GM21723 (cell line): ENCODE results near the gene SLC35E3.
"Not testable (repeated sequence)": the region's sequence is repeated elsewhere in the genome, so short reads cannot be mapped to it uniquely, and the experiment has no call there.

Source experiments
- ATAC-seq: cut with Tn5 transposase; IDR thresholded peaks from one replicate; pipeline ENCODE4 v1.9.1; 2021; ENCODE audit warnings: mild to moderate bottlenecking, moderate library complexity; ENCODE audit not compliant: unreplicated experiment

SLC35E3 gene

DNA sequence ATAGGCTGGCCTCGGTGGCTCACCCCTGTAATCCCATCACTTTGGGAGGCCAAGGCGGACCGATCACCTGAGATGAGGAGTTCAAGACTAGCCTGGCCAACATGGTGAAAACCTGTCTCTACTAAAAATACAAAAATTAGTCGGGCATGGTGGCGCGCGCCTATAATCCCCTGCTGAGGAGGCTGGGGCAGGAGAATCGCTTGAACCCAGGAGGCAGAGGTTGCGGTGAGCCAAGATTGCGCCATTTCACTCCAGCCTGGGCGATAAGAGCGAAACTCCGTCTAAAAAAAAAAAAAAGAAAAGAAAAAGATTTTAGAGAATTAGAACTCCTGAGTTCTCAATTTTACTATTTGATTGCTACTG, 64.0 kb downstream of the SLC35E3 start:
- not testable (repeated sequence) for ATAC-seq

DNA sequence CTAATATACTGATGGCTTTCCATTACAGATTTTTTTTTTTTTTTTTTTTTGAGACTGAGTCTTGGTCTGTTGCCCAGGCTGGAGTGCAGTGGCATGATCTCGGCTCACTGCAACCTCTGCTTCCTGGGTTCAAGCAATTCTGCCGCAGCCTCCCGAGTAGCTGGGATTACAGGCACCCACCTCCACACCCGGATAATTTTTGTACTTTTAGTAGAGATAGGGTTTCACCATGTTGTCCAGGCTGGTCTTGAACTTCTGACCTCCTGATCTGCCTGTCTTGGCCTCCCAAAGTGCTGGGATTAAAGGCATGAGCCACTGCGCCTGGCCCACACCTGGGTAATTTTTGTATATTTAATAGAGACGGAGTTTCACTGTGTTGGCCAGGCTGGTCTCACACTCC, 65.6 kb downstream of the SLC35E3 start:
- ATAC-seq, result not testable (repeated sequence)

GRCh38 chr12:68812553-68813241, 66.7 kb downstream of the SLC35E3 start:
- no peak for ATAC-seq

DNA sequence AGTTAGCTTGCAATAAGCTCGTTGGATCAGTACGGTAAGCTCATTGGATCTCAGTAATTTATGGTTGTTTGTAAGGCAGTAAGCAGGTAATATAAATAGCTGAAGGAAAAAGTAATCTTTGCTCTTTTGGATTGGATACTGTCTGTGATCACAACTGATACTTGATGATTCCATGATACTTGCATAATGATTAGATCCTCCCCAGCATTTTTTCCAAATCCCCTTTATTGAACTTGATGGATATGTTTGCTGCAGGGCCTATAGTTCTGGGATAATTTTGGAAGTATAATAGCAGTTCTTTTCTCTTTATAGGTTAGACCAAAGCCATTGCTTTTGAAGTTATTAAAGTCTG, 67.2 kb downstream of the SLC35E3 start:
- no peak for ATAC-seq

DNA sequence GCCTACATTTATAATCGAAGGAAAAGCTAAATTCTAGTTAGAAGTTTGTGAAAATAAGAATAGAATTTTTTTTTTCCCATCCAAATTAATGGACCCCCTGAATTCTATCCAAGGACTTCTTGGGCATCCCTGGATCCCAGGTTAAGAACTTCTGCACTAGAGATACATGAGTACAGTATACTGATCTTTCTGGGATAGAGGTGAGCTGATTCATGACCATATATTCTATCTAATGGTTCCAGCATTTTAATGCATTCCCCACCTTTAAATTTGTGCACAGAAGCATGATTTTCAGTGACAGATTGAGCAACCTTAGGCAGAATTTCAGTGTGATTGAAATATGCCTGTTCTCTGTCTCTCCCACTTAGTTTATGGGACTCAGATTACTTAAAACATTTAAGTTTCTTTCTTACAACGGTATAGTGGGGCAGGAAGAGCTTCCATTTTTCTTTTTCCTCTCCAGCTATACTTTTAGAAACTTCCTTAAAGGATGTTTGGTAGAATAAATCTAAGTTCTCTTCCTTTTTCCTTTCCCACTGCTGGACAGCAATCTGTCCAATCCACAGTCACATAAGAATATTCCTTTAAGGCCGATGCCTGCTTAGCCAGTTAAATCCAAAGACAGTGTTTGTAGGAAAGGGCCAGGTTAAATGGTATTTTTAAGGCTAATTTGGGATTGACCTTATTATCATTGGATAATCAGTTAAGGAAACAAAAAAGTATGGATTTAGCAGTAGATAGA, 68.7 kb downstream of the SLC35E3 start:
- no peak for ATAC-seq

GRCh38 chr12:68815232-68815927, 69.4 kb downstream of the SLC35E3 start:
- no peak for ATAC-seq

DNA sequence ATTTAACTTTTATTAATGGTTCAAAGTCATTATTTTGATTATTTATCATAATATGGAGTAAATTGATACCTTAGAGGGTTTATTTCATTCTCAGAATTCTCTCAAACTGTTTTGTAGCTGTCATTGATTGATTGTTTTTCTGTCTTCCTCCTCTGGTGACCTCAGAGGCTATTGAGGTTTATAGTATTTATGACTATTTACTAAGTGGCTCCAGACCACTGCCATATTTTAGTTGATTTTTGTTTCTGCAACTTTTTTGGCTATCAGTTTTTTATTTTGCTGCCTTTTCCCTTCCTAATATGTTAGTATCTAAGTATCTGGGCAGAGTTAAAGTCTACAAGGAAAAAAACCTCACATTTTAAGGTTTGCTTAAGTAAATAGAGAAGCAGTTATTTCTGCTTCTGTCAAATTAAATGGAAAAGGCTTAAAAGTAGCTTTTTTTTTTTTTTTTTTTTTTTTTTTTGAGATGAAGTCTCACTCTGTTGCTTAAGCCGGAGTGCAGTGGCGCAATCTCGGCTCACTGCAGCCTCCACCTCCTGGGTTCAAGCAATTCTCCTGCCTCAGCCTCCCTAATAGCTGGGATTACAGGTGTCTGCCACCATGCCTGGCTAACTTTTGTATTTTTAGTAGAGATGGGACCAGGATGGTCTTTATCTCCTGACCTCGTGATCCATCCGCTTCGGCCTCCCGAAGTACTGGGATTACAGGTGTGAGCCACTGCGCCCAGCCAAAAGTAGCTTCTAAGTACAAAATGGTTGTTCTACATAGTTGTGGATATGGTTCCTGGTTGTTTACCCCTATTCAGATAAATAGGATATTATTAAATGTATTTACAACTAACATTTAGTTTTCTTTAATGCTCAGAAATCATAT, 70.2 kb downstream of the SLC35E3 start:
- no peak for ATAC-seq

DNA sequence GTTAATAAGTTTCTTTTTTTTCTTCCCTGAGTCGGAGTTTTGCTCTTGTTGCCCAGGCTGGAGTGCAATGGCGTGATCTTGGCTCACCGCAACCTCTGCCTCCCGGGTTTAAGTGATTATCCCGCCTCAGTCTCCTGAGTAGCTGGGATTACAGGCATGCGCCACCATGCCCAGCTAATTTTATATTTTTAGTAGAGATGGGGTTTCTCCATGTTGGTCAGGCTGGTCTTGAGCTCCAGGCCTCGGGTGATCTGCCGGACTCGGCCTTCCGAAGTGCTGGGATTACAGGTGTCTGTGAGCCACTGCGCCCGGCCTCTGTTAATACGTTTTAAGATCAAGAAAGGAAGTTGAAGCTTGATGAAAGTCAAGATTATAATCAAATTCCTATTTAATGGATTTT, 73.5 kb downstream of the SLC35E3 start:
- not testable (repeated sequence) for ATAC-seq

DNA sequence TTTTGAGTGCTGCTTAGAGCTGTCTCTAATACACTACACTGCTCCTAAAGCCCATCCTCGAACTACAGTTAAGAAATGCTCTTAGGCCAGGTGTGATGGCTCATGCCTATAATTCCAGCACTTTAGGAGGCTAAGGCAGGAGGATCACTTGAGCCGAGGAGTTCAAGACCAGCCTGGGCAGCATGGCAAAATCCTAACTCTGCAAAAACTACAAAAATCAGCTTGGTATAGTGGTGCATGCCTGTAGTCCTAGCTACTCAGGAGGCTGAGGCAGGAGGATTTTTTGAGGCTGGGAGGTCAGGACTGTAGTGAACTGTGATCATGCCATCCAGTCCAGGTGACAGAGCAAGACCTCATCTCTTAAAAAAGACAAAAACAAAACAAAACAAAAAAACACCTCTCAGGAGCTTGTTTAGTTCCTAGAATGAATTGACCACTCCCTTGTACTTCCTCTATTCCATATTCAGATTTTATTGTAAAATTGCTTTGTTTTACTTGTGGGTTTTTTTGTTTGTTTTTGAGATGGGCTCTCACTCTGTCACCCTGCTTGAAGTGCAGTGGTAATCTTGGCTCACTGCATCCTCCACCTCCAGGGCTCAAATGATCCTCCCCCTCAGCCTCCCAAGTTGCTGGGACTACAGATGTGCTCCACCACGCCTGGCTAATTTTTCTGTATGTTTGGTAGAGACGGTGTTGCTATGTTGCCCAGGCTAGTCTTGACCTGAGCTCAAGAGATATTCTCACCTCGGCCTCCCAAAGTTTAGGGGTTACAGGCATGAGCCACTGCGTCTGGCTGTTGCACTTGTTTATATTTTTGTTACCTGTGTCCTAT, 75.6 kb downstream of the SLC35E3 start:
- ATAC-seq, result no peak

DNA sequence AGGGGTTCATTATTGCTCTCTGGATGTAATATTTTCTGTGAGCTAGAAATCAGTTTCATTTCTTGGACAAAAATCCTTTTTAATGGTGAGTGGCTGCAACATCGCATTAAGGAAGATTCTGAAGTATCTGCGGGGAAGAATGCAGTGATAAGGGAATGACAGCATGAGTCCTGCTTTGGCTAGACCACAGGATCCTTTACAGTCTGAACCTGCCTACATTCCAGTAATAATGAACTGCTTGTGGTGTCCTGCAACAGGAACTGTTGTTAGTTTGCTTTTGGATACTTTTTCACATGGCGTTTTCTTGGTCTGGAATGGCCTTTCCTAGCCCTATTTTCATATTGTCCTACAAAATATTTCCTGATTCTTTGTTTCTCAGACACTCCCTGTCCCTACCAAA, 77.7 kb downstream of the SLC35E3 start:
- ATAC-seq, result no peak

- ATAC-seq, result no peak
These were observed 78.2 kb downstream of the SLC35E3 start for GRCh38 chr12:68824131-68824530.

DNA sequence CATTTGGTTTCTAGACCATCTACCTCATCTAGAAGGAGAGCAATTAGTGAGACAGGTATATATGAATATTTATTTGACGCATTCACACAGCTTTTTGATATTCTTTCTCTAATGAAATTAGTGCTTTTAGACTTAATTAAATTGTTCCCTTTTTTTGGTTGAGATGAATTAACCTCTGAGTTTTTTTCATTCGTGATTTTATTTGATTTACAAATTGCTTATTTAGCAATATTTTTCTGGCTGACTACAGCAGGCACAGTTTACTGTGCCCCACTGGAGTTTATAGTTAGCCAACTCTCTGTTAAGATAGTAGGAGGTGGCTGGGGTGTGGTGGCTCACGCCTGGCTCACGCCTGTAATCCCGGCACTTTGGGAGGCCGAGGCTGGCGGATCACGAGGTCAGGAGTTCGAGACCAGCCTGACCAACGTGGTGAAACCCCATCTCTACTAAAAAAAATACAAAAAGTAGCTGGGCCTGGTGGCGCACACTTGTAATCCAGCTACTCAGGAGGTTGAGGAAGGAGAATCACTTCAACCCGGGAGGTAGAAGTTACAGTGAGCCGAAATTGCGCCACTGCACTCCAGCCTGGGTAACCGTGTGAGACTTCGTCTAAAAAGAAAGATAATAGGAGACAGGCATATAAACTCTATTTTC, 78.7 kb downstream of the SLC35E3 start:
- ATAC-seq, result no peak

DNA sequence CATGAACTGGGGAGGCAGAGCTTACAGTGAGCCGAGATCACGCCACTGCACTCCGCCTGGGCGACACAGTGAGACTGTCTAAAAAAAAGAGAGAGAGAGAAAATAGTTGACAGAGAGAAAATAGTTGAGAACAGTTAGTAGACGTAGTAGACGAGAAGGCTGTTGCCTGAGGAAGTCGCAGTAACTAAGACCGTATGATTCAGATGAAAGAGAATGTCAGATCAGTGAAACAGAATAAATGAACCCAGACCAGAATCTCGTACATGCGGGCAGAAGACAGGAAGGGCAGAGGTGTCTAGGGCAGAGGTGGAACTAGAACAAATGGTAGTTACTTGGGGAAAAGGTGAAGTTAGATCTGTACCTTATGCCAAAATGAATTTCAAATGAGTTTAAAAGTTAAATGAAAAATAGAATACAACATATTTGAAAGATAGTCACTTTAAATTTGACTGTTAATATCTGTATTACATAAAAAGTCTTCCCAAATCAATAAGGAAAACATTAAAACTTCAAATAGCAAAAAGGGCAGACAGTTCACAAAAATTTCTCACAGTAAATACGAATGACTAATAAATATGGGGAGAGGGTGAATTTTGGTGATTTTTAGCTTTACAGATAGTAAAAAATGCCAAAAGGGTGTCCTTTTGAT, 79.7 kb downstream of the SLC35E3 start:
- no peak for ATAC-seq

DNA sequence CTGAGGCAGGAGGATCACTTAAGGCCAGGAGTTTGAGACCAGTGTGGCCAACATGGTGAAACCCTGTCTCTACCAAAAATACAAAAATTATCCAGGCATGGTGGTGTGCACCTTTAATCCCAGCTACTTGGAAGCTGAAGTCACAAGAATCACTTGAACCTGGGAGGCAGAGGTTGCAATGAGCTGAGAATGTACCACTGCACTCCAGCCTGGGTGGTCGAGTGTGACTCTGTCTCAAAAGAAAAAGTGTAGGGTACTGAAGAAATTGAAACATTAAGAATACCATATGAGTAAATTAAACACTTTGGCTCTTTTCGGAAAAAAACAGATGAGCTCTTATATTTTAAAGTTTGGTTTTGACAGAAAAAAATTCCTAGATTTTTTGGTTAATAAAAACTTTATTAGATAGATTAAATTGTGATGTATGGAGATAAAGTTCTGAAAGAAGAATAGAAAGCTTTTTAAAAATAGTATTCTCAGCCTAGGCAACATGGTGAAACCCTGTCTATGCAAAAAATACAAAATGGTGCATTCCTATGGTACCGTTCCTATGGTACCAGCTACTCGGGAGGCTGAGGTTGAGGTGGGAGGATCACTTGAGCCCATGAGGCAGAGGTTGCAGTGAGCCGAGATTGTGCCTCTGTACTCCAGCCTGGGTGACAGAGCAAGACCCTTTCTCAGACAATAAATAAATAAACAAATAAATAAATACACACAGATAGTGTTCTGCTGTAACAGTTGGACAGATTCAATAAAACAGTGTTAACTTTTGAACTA, 82.1 kb downstream of the SLC35E3 start:
- no peak for ATAC-seq

- no peak for ATAC-seq
These were observed 82.7 kb downstream of the SLC35E3 start for GRCh38 chr12:68828672-68829068.
